Measurements from ENCODE around the gene HNRNPC.

DNA sequence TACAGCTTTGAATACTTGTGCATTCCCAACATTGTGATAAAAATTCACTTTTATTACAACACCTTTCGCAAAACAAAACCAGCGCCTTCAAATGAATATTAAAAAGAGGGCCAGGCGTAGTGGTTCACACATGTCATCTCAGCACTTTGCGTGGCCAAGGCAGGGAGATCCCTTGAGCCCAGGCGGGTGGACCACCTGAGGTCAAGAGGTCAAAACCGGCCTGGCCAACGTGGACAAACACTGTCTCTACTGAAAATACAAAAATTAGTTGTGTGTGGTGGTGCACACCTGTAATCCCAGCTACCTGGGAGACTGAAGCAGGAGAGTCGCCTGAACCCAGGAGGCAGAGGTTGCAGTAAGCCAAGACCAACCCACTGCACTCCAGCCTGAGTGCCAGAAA, 42.8 kb downstream of the HNRNPC start:
- TF ChIP-seq, protein P1, sequence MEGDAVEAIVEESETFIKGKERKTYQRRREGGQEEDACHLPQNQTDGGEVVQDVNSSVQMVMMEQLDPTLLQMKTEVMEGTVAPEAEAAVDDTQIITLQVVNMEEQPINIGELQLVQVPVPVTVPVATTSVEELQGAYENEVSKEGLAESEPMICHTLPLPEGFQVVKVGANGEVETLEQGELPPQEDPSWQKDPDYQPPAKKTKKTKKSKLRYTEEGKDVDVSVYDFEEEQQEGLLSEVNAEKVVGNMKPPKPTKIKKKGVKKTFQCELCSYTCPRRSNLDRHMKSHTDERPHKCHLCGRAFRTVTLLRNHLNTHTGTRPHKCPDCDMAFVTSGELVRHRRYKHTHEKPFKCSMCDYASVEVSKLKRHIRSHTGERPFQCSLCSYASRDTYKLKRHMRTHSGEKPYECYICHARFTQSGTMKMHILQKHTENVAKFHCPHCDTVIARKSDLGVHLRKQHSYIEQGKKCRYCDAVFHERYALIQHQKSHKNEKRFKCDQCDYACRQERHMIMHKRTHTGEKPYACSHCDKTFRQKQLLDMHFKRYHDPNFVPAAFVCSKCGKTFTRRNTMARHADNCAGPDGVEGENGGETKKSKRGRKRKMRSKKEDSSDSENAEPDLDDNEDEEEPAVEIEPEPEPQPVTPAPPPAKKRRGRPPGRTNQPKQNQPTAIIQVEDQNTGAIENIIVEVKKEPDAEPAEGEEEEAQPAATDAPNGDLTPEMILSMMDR (IDR thresholded peaks at IDR 0.05), result no peak
- TF ChIP-seq POLR2A (IDR thresholded peaks at IDR 0.05), result no peak
